ENCODE data around the gene SEPTIN1. TPM values are rescaled to one million over a fixed set of nuclear protein-coding genes. Genes with fewer than 3 reads are reported as not detected.

The SEPTIN1 gene
- total RNA-seq, 1 donor, result 0.09 TPM

- TF ChIP-seq, protein P1, sequence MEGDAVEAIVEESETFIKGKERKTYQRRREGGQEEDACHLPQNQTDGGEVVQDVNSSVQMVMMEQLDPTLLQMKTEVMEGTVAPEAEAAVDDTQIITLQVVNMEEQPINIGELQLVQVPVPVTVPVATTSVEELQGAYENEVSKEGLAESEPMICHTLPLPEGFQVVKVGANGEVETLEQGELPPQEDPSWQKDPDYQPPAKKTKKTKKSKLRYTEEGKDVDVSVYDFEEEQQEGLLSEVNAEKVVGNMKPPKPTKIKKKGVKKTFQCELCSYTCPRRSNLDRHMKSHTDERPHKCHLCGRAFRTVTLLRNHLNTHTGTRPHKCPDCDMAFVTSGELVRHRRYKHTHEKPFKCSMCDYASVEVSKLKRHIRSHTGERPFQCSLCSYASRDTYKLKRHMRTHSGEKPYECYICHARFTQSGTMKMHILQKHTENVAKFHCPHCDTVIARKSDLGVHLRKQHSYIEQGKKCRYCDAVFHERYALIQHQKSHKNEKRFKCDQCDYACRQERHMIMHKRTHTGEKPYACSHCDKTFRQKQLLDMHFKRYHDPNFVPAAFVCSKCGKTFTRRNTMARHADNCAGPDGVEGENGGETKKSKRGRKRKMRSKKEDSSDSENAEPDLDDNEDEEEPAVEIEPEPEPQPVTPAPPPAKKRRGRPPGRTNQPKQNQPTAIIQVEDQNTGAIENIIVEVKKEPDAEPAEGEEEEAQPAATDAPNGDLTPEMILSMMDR (IDR thresholded peaks at IDR 0.05; ENCODE audit: insufficient read depth, low read length), result no peak
- H3K4me3 ChIP-seq (ENCODE audit: low read depth, low read length), result no peak overlapping the region
- no peak for DNase-seq (ENCODE audit: low read depth)
These were observed 25.2 kb downstream of the SEPTIN1 start for GRCh38 chr16:30357085-30357714.

GRCh38 chr16:30356401-30357084 lies 25.8 kb downstream of the SEPTIN1 start:
- H3K4me3 ChIP-seq (ENCODE audit: low read depth, low read length), result no peak overlapping the region
- TF ChIP-seq, protein P1 (IDR thresholded peaks at IDR 0.05; ENCODE audit: insufficient read depth, low read length), result no peak
- no peak for DNase-seq (ENCODE audit: low read depth)

- peak overlapping the region; percentile 79 for H3K4me3 ChIP-seq (ENCODE audit: low read depth, low read length)
- no peak for DNase-seq (ENCODE audit: low read depth)
These were observed 26.4 kb downstream of the SEPTIN1 start for GRCh38 chr16:30355954-30356308.

GRCh38 chr16:30355144-30355953 lies 27.0 kb downstream of the SEPTIN1 start, which contains the start of gene CD2BP2:
Gene CD2BP2, minus strand, starts transcription at chr16:30355308. Its CDS starts 627 bp downstream, at chr16:30354681.
- peak within 1 kb of the TSS; percentile 97 for H3K4me3 ChIP-seq (ENCODE audit: low read depth, low read length)
- TF ChIP-seq, protein P1 (IDR thresholded peaks at IDR 0.05; ENCODE audit: insufficient read depth, low read length), result peak; percentile 17
- DNase-seq (ENCODE audit: low read depth), result peak; percentile 99

More at GRCh38 chr16:30355954-30356308, 26.4 kb downstream of the SEPTIN1 start:
- TF ChIP-seq, protein P1 (IDR thresholded peaks at IDR 0.05; ENCODE audit: insufficient read depth, low read length), result no peak

- DNase-seq (ENCODE audit: low read depth), result peak; percentile 19
- peak overlapping the region; percentile 97 for H3K4me3 ChIP-seq (ENCODE audit: low read depth, low read length)
- TF ChIP-seq, protein P1 (IDR thresholded peaks at IDR 0.05; ENCODE audit: insufficient read depth, low read length), result no peak
These were observed 27.8 kb downstream of the SEPTIN1 start for GRCh38 chr16:30354423-30355143.

DNA sequence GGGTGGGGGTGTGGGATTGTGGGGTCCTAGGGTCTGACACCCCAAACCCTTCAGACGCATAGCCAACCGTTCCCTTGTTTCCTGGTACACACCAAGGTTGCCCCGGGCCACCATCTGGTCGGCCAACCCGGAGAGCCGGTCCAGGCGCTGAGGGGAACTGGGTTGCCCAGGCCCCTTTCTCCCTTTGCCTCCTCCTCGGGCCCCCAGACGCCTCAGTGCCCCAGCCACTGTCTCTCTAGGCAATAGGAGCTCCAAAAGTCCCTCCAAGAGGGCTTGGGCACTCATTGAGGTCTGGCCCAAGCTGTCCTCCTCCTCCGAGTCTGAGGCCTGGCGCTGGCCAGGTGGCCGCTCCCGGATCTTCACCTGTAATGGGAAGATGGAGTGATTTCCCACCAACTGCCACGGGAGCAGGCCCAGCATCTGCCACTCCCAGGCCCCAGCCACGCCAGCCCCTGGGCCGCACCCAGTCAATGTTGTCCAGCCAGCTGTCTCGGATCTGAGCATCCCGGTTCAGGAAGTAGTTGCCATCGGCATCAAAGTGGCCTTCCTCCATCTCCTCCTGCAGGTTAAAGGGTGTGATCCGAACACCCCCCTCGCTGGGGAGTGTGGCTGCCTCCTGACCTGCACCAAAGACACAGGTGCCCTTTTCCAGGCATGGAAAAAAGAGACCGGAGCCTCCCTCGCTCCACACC lies 28.8 kb downstream of the SEPTIN1 start:
- H3K4me3 ChIP-seq (ENCODE audit: low read depth, low read length), result peak overlapping the region; percentile 97
- TF ChIP-seq, protein P1 (IDR thresholded peaks at IDR 0.05; ENCODE audit: insufficient read depth, low read length), result no peak
- no peak for DNase-seq (ENCODE audit: low read depth)
